Activated CD4-positive, alpha-beta memory T cell treated with anti-CD3 and anti-CD28 coated beads, Interleukin-2, amount 10 ng/mL, durations not matched to agents 7 days and 5 days (primary cell): Measurements from ENCODE around the gene IQCF6. TPM values are rescaled to one million over a fixed set of nuclear protein-coding genes. Genes with fewer than 3 reads are reported as not detected.

ENCODE experiments used
- CTCF ChIA-PET: fragments of 350-600 bp; sonication (Branson Sonifier 250); formaldehyde crosslinking; loops from one replicate; lab custom pipeline; 2021; ENCODE audit warnings: antibody characterized with exemption, inconsistent platforms; lab: Charles Lee
- POLR2A ChIA-PET: fragments of 350-600 bp; sonication (Branson Sonifier 250); formaldehyde crosslinking; loops from one replicate; lab custom pipeline; 2021; ENCODE audit warnings: antibody characterized with exemption; lab: Charles Lee
- DNase-seq: peaks from one replicate; pipeline ENCODE4 v3.0.0-alpha.2; 2020
- H3K27ac Mint-ChIP-seq: one replicate; pipeline ENCODE4 v1.8.0; 2021; ENCODE audit warnings: mild to moderate bottlenecking, mixed read lengths
- H3K27me3 Mint-ChIP-seq: one replicate; pipeline ENCODE4 v1.8.0; 2021; ENCODE audit warnings: mixed read lengths
- H3K36me3 Mint-ChIP-seq: one replicate; pipeline ENCODE4 v1.8.0; 2021; ENCODE audit warnings: low read depth, mixed read lengths
- H3K4me1 Mint-ChIP-seq: one replicate; pipeline ENCODE4 v1.8.0; 2021; ENCODE audit warnings: mixed read lengths
- H3K4me3 Mint-ChIP-seq: one replicate; pipeline ENCODE4 v1.8.0; 2021; ENCODE audit warnings: mild to moderate bottlenecking, mixed read lengths
- H3K9me3 Mint-ChIP-seq: one replicate; pipeline ENCODE4 v1.8.0; 2021; ENCODE audit warnings: mixed read lengths
- total RNA-seq, 2 experiments: library from RNA; stranded (reverse); gene quantifications; one replicate each; pipeline ENCODE4 v1.2.3, GENCODE V29; 2021

The IQCF6 gene
- not detected for total RNA-seq

GRCh38 chr3:51779137-51779536 lies at the start of gene IQCF6:
IQCF6 (minus strand) TSS chr3:51779237; CDS start chr3:51779224, 13 bp downstream.
- ChIA-PET POLR2A (no interaction called here), CTCF (no interaction called here)
- Mint-ChIP-seq H3K4me3 (no peak within 1 kb of the TSS), H3K27me3 (peaks cover 18% of the 10 kb centered on the region), H3K36me3 (no peaks in the 10 kb centered on the region), H3K9me3 (no peaks in the 10 kb centered on the region), H3K4me1 (no peaks in the 10 kb centered on the region), H3K27ac (no peak within 1 kb of the TSS)
- DNase-seq = no peak

- DNase-seq = no peak
- peaks cover 9% of the 10 kb centered on the region for H3K4me1 Mint-ChIP-seq
- peaks cover 22% of the 10 kb centered on the region for H3K9me3 Mint-ChIP-seq
- ChIA-PET CTCF (no interaction called here), POLR2A (no interaction called here)
- no peak overlapping the region for H3K4me3 Mint-ChIP-seq
- H3K27ac Mint-ChIP-seq = no peak overlapping the region
- no peaks in the 10 kb centered on the region for H3K36me3 Mint-ChIP-seq
- H3K27me3 Mint-ChIP-seq = peaks cover 37% of the 10 kb centered on the region
These were observed 49.3 kb upstream of the IQCF6 start for GRCh38 chr3:51828297-51828696.

- Mint-ChIP-seq H3K9me3 (peaks cover 7% of the 10 kb centered on the region), H3K4me1 (peaks cover 34% of the 10 kb centered on the region), H3K27me3 (peaks cover 42% of the 10 kb centered on the region), H3K4me3 (no peak overlapping the region), H3K27ac (no peak overlapping the region), H3K36me3 (peaks cover 4% of the 10 kb centered on the region)
- DNase-seq = no peak
- ChIA-PET POLR2A (no interaction called here), CTCF (interaction anchor here (0.5 to 1.1 kb wide), 3 partner anchors 18 to 519 kb away, joined by 3 to 4 read pairs (median 4); no protein-coding TSS in a partner anchor)
These were observed 40.8 kb upstream of the IQCF6 start for GRCh38 chr3:51819709-51820406.

GRCh38 chr3:51819151-51819550 lies 40.1 kb upstream of the IQCF6 start:
- H3K4me1 Mint-ChIP-seq = peaks cover 33% of the 10 kb centered on the region
- POLR2A ChIA-PET = no interaction called here
- no peak overlapping the region for H3K4me3 Mint-ChIP-seq
- H3K27ac Mint-ChIP-seq = no peak overlapping the region
- peaks cover 4% of the 10 kb centered on the region for H3K36me3 Mint-ChIP-seq
- peaks cover 39% of the 10 kb centered on the region for H3K27me3 Mint-ChIP-seq
- H3K9me3 Mint-ChIP-seq = peaks cover 7% of the 10 kb centered on the region
- CTCF ChIA-PET = interaction anchor here (1.1 kb wide), 1 partner anchor 17 kb away, joined by 4 read pairs; no protein-coding TSS in a partner anchor
- DNase-seq = no peak

- Mint-ChIP-seq H3K4me1 (peaks cover 19% of the 10 kb centered on the region), H3K36me3 (peaks cover 4% of the 10 kb centered on the region), H3K4me3 (no peak overlapping the region), H3K9me3 (peaks cover 7% of the 10 kb centered on the region), H3K27ac (no peak overlapping the region), H3K27me3 (peaks cover 26% of the 10 kb centered on the region)
- ChIA-PET CTCF (no interaction called here), POLR2A (no interaction called here)
- DNase-seq = no peak
These were observed 38.3 kb upstream of the IQCF6 start for GRCh38 chr3:51817375-51817774.

- ChIA-PET CTCF (interaction anchor here (0.7 kb wide), 2 partner anchors 286 to 792 kb away, joined by 3 to 4 read pairs; no protein-coding TSS in a partner anchor), POLR2A (no interaction called here)
- H3K4me3 Mint-ChIP-seq = no peak overlapping the region
- H3K36me3 Mint-ChIP-seq = peaks cover 2% of the 10 kb centered on the region
- H3K9me3 Mint-ChIP-seq = peaks cover 4% of the 10 kb centered on the region
- no peak for DNase-seq
- H3K4me1 Mint-ChIP-seq = peaks cover 17% of the 10 kb centered on the region
- peaks cover 22% of the 10 kb centered on the region for H3K27me3 Mint-ChIP-seq
- no peak overlapping the region for H3K27ac Mint-ChIP-seq
These were observed 37.7 kb upstream of the IQCF6 start for GRCh38 chr3:51816723-51817122.

- Mint-ChIP-seq H3K27ac (no peak overlapping the region), H3K27me3 (peaks cover 18% of the 10 kb centered on the region), H3K4me1 (peaks cover 10% of the 10 kb centered on the region), H3K36me3 (no peaks in the 10 kb centered on the region), H3K4me3 (no peak overlapping the region), H3K9me3 (peaks cover under 1% of the 10 kb centered on the region)
- CTCF ChIA-PET = no interaction called here
- DNase-seq = no peak
- POLR2A ChIA-PET = no interaction called here
These were observed 36.6 kb upstream of the IQCF6 start for GRCh38 chr3:51815614-51816013.

- Mint-ChIP-seq H3K4me3 (no peak overlapping the region), H3K9me3 (no peaks in the 10 kb centered on the region), H3K4me1 (peaks cover 8% of the 10 kb centered on the region), H3K27ac (no peak overlapping the region), H3K36me3 (no peaks in the 10 kb centered on the region), H3K27me3 (peaks cover 18% of the 10 kb centered on the region)
- ChIA-PET CTCF (interaction anchor here (1.0 to 2.9 kb wide), 2 partner anchors 13 to 312 kb away, joined by 3 to 8 read pairs; no protein-coding TSS in a partner anchor), POLR2A (no interaction called here)
- DNase-seq = no peak
These were observed 35.0 kb upstream of the IQCF6 start for GRCh38 chr3:51814034-51814433.

- H3K4me3 Mint-ChIP-seq = no peak overlapping the region
- ChIA-PET CTCF (interaction anchor here (0.7 to 2.9 kb wide), 3 partner anchors 13 to 311 kb away, joined by 3 to 8 read pairs (median 3); no protein-coding TSS in a partner anchor), POLR2A (no interaction called here)
- DNase-seq = no peak
- no peaks in the 10 kb centered on the region for H3K9me3 Mint-ChIP-seq
- no peak overlapping the region for H3K27ac Mint-ChIP-seq
- H3K36me3 Mint-ChIP-seq = no peaks in the 10 kb centered on the region
- H3K27me3 Mint-ChIP-seq = peaks cover 16% of the 10 kb centered on the region
- peaks cover 8% of the 10 kb centered on the region for H3K4me1 Mint-ChIP-seq
These were observed 34.5 kb upstream of the IQCF6 start for GRCh38 chr3:51813539-51813938.

GRCh38 chr3:51808934-51809333 lies 29.9 kb upstream of the IQCF6 start:
- H3K4me3 Mint-ChIP-seq = no peak overlapping the region
- peaks cover 13% of the 10 kb centered on the region for H3K4me1 Mint-ChIP-seq
- peaks cover 8% of the 10 kb centered on the region for H3K27me3 Mint-ChIP-seq
- no peak for DNase-seq
- ChIA-PET POLR2A (no interaction called here), CTCF (interaction anchor here (0.7 kb wide), 1 partner anchor 9 kb away, joined by 3 read pairs; no protein-coding TSS in a partner anchor)
- no peaks in the 10 kb centered on the region for H3K9me3 Mint-ChIP-seq
- no peak overlapping the region for H3K27ac Mint-ChIP-seq
- H3K36me3 Mint-ChIP-seq = peaks cover 3% of the 10 kb centered on the region

- POLR2A ChIA-PET = interaction anchor here (0.7 kb wide), 1 partner anchor 83 kb away, joined by 3 read pairs; no protein-coding TSS in a partner anchor
- H3K4me3 Mint-ChIP-seq = no peak overlapping the region
- DNase-seq = no peak
- H3K4me1 Mint-ChIP-seq = peaks cover 51% of the 10 kb centered on the region
- H3K36me3 Mint-ChIP-seq = peaks cover 3% of the 10 kb centered on the region
- H3K27me3 Mint-ChIP-seq = peaks cover 14% of the 10 kb centered on the region
- no peak overlapping the region for H3K27ac Mint-ChIP-seq
- CTCF ChIA-PET = interaction anchor here (0.7 to 8.1 kb wide), 7 partner anchors 13 to 159 kb away, joined by 3 to 73 read pairs (median 4); no protein-coding TSS in a partner anchor
- H3K9me3 Mint-ChIP-seq = no peaks in the 10 kb centered on the region
These were observed 23.2 kb upstream of the IQCF6 start for GRCh38 chr3:51802106-51802703.

GRCh38 chr3:51800750-51801125 lies 21.7 kb upstream of the IQCF6 start:
- DNase-seq = no peak
- Mint-ChIP-seq H3K4me1 (peaks cover 63% of the 10 kb centered on the region), H3K27me3 (peaks cover 13% of the 10 kb centered on the region), H3K9me3 (no peaks in the 10 kb centered on the region), H3K36me3 (peaks cover 7% of the 10 kb centered on the region), H3K27ac (no peak overlapping the region), H3K4me3 (no peak overlapping the region)
- CTCF ChIA-PET = interaction anchor here (1.0 to 8.1 kb wide), 9 partner anchors 8 to 300 kb away, joined by 3 to 73 read pairs (median 4); partner anchors contain the start of gene DCAF1
- POLR2A ChIA-PET = interaction anchor here (1.4 kb wide), 1 partner anchor 299 kb away, joined by 4 read pairs; no protein-coding TSS in a partner anchor
